IPS-11a (cell line): Measurements from ENCODE around the gene FGFR1OP2.
"Not testable (repeated sequence)": the region's sequence is repeated elsewhere in the genome, so short reads cannot be mapped to it uniquely, and the experiment has no call there.

Source experiments
- H3K4me3 ChIP-seq: one replicate; pipeline ENCODE4 v1.5.1; 2013; ENCODE audit warnings: low read depth, low read length, control low read depth

The FGFR1OP2 gene

GRCh38 chr12:26940516-26941214, 2.4 kb downstream of the FGFR1OP2 start:
- H3K4me3 ChIP-seq, result no peak overlapping the region

GRCh38 chr12:26941215-26941594, 2.9 kb downstream of the FGFR1OP2 start:
- no peak overlapping the region for H3K4me3 ChIP-seq

- no peak overlapping the region for H3K4me3 ChIP-seq
Observed at GRCh38 chr12:26948309-26948708, 10.0 kb downstream of the FGFR1OP2 start.

DNA sequence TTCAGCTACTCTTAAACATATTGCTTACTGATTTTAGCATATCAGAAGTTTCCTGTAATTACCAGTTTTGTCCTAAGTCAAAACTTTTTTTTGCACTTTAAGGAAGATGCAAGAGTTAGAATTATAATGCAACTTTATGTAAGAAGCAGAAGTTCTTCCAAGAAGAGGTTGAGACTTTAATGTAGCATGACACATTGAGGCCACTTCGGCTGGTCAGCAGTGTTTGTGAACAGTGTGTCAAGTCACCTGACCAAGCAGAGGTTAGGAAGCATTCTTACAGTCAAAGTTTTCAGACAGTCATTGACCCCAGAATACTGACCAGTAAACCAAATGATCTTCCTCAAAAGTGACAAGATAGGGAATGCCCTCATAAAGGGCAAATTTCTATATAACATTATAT, 15.2 kb downstream of the FGFR1OP2 start:
- no peak overlapping the region for H3K4me3 ChIP-seq

DNA sequence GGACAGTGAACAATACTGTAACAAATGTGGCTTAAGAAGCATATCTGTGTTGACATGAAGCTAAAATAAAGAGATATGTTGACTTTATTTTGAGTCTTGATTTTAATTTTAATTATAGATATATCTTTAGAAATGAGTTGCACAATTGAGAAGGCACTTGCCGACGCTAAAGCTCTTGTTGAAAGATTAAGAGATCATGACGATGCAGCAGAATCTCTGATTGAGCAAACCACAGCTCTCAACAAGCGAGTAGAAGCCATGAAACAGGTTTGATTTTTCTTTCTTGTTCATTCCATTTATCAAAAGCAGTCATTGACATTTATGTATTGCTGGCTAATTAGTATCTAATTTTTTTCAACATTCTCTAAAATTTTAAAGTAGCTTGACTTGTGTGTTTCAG, 15.8 kb downstream of the FGFR1OP2 start:
- no peak overlapping the region for H3K4me3 ChIP-seq

GRCh38 chr12:26961391-26961790, 23.1 kb downstream of the FGFR1OP2 start:
- H3K4me3 ChIP-seq, result not testable (repeated sequence)

GRCh38 chr12:26961803-26962202, 23.5 kb downstream of the FGFR1OP2 start:
- H3K4me3 ChIP-seq, result no peak overlapping the region

DNA sequence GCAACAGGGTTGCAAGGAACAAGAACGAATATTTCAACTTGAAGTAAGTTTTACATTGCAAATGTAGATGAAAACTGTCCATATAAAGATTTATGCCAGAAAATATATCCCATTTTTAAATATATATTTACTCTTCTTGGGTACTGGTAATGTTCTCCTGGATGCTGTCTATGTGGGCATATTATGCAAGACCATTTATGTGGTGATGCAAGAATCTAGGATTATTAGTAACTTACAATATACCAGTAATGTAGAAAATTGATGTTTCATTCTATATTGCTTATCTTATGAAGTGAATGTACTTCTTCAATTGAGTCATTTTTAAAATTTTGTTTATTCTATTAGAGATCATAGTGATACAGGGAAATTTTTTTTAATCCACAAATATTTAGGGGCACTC, 25.1 kb downstream of the FGFR1OP2 start:
- no peak overlapping the region for H3K4me3 ChIP-seq

GRCh38 chr12:26966842-26967241, 28.6 kb downstream of the FGFR1OP2 start:
- no peak overlapping the region for H3K4me3 ChIP-seq

GRCh38 chr12:26970136-26970535, 31.9 kb downstream of the FGFR1OP2 start:
- no peak overlapping the region for H3K4me3 ChIP-seq

- no peak overlapping the region for H3K4me3 ChIP-seq
Observed at GRCh38 chr12:26971963-26972362, 33.7 kb downstream of the FGFR1OP2 start.

DNA sequence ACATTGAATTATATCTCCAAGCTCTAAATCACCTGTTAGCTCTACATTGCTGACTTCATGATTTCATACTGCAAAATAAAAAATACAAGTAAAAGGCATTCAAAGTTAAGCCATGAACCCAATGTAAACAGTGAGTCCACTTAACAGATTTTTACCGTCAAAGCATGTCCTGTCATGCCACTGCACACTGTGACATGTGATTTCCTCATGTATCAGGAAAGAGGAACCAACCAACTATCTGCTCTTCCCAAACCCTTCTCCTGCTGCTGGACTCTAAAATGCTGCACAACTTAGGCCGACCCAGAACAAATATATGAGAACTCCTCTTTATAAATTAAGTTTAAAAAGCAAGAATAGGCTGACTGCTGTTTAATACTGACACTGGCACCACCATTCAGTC, 38.4 kb downstream of the FGFR1OP2 start:
- no peak overlapping the region for H3K4me3 ChIP-seq

DNA sequence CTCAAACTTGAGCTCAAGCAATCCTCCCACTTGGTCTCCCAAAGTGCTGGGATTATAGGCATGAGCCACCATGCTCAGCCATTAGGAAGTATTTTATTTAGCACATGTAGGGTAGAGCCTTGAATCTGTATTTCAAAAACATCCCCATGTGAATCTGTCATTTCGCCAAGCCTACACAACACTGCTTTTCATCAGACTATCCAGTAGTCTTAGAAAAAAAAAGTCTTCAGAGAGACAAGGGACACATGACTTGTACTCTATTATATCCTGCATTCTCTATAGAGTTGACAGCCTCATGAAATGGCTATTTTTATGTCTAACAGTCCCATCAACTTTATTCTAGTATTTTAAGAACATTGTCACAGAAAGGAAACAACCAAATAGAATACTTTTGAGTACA, 40.5 kb downstream of the FGFR1OP2 start:
- H3K4me3 ChIP-seq, result no peak overlapping the region

DNA sequence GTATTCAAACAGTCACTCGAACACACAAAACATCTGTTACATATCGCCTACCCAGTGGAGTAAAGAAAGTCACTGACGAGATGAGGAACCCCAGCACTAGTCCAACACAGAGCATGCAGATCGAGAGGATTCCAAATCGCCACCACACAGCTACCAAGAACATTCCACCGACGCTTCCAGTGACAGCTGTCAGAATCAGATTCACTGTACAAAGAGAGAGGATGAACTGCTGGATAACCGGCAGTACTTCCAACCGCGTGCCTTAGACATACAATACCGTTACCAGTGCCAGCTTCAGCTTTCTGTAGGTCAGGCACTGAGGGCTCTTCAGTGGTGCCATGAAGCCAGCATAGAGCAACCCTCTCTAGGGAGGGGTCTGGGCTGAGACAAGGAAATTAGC, 41.5 kb downstream of the FGFR1OP2 start:
- H3K4me3 ChIP-seq, result no peak overlapping the region

- no peak overlapping the region for H3K4me3 ChIP-seq
Observed at GRCh38 chr12:26982866-26983265, 44.6 kb downstream of the FGFR1OP2 start.

GRCh38 chr12:26987634-26988424, 49.6 kb downstream of the FGFR1OP2 start:
- H3K4me3 ChIP-seq, result no peak overlapping the region

DNA sequence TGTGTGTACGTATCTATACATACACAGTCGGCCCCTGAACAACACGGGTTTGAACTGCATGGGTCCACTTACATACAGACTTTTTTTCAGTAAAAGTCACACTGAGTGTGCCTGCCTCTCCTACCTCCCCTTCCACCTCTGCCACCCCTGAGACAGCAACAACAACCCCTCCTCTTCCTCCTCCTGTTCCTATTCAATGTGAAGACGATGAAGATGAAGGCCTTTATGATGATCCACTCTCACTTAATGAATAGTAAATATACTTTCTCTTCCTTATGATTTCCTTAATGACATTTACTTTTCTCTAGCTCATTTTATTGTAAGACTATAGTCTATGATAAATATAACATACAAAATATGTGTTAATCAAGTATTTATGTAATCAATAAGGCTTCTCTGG, 50.4 kb downstream of the FGFR1OP2 start:
- no peak overlapping the region for H3K4me3 ChIP-seq

- H3K4me3 ChIP-seq, result no peak overlapping the region
Observed at GRCh38 chr12:26989873-26990272, 51.6 kb downstream of the FGFR1OP2 start.

GRCh38 chr12:26991826-26992225, 53.6 kb downstream of the FGFR1OP2 start:
- H3K4me3 ChIP-seq, result no peak overlapping the region

DNA sequence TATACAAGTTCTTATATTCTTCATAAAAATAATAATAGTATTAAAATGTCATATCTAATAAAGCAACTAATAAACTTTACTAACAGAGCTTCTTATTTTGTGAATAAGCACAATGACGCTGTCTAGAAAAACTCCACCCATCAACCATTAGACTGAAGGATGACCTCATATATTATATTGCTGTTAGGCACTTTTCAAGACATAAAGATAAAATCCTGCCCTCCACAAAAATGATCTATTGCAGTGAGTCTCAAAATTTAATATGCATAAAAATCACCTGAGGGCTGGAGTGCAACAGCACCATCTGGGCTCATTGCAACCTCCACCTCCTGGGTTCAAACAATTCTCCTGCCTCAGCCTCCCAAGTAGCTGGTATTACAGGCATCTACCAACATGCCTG, 55.8 kb downstream of the FGFR1OP2 start:
- H3K4me3 ChIP-seq, result no peak overlapping the region

- no peak overlapping the region for H3K4me3 ChIP-seq
Observed at GRCh38 chr12:26995706-26996105, 57.4 kb downstream of the FGFR1OP2 start.

DNA sequence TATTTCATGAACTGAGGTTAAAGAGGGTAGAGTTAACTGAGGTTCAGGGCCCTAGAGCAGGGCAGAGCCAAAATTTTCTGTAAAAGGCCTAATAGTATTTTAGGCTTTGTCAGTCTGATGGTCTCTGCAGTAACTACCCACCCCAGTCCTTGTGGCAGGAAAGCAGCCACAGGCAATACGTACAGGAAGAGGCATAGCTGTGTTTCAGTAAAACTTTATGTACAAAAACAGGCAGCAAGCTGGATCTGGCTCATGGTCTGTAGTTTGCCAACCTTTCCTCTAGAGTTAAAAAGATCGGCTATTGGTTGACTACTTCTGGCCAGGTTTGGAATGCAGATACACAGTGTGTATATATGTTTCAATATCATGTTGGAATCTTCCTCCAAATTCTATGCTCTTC, 58.7 kb downstream of the FGFR1OP2 start:
- H3K4me3 ChIP-seq, result no peak overlapping the region

DNA sequence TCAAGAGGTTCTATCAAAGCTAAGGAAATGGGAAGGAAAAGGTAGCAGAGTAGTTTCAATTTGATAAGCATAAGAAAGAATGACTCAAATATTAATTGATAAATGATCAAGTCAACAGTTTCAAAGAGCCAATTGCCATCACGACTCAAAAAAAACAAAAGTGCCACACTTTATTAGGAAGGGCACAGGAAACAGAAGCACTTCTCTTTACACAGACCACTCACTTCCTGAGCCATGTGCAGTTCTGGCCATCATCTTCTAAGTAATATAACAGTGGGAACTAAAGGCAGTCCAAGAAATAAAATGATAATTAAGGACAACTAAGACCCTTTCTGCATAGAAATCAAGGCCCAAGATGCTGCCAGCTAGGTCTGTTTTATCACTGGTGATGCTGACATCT, 62.7 kb downstream of the FGFR1OP2 start:
- no peak overlapping the region for H3K4me3 ChIP-seq
